Astrocyte (in vitro differentiated cells and primary cell): ENCODE results near the gene MAN2A1.
"Not testable (repeated sequence)": the region's sequence is repeated elsewhere in the genome, so short reads cannot be mapped to it uniquely, and the experiment has no call there.

ENCODE experiments used
- CTCF ChIP-seq: IDR thresholded peaks from 2 replicates; pipeline ENCODE4 v1.5.1; 2011; ENCODE audit warnings: low read depth, mild to moderate bottlenecking, inconsistent platforms, low read length, moderate library complexity; ENCODE audit not compliant: insufficient read depth
- EZH2 ChIP-seq: IDR thresholded peaks from 2 replicates; pipeline ENCODE4 v1.6.1; 2012; ENCODE audit warnings: mild to moderate bottlenecking, low read length, inconsistent platforms; ENCODE audit not compliant: insufficient read depth

GRCh38 chr5:109760130-109760529 lies 70.4 kb downstream of the MAN2A1 start:
- TF ChIP-seq EZH2, CTCF: not testable (repeated sequence)
